Upper lobe of left lung (tissue), 6 donors: ENCODE data around the gene BCL2L14. TPM values are rescaled to one million over a fixed set of nuclear protein-coding genes. Genes with fewer than 3 reads are reported as not detected.

ENCODE experiments used
- ATAC-seq, 2 donors: fragments of 200-7000 bp; cut with Tn5 transposase; one replicate each; pipeline ENCODE4 v1.9.1; 2022; ENCODE audit warnings: mild to moderate bottlenecking in 2 of 2, moderate library complexity in 2 of 2; ENCODE audit not compliant: low FRiP score in 2 of 2
- DNase-seq, 2 donors: peaks; one replicate each; pipeline ENCODE4 v3.0.0-alpha.2; 2019 to 2020
- H3K27ac ChIP-seq, 4 donors: fragments of 200-600 bp; sonication (generic); one replicate each; pipeline ENCODE4 v1.5.1; 2016 to 2019
- H3K27me3 ChIP-seq, 4 donors: fragments of 200-600 bp; sonication (generic); one replicate each; pipeline ENCODE4 v1.5.1; 2017 to 2019
- H3K36me3 ChIP-seq, 4 donors: fragments of 200-600 bp; sonication (generic); one replicate each; pipeline ENCODE4 v1.5.1; 2016 to 2019
- H3K4me1 ChIP-seq, 4 donors: fragments of 200-600 bp; sonication (generic); one replicate each; pipeline ENCODE4 v1.5.1; 2018 to 2019
- H3K4me3 ChIP-seq, 4 donors: fragments of 200-600 bp; sonication (generic); one replicate each; pipeline ENCODE4 v1.5.1; 2017 to 2019; ENCODE audit warnings: mild to moderate bottlenecking in 2 of 4, moderate library complexity in 1 of 4
- H3K9me3 ChIP-seq, 4 donors: fragments of 200-600 bp; sonication (generic); one replicate each; pipeline ENCODE4 v1.5.1; 2018 to 2019
- EP300 ChIP-seq, 4 donors: sonication (generic); formaldehyde crosslinking; IDR thresholded peaks; one replicate each; pipeline ENCODE4 v1.5.1; 2017; ENCODE audit warnings: antibody characterized with exemption in 4 of 4, control low read depth in 2 of 4
- POLR2A ChIP-seq, 4 donors: fragments of 450-650 bp; IDR thresholded peaks; one replicate each; pipeline ENCODE4 v1.5.1; 2016 to 2017; ENCODE audit warnings: antibody characterized with exemption in 4 of 4, mild to moderate bottlenecking in 2 of 4
- POLR2AphosphoS5 ChIP-seq, 2 donors: sonication (generic); formaldehyde crosslinking; IDR thresholded peaks; one replicate each; pipeline ENCODE4 v1.5.1; 2017; ENCODE audit warnings: antibody characterized with exemption in 2 of 2
- WGBS, 2 donors: methylation state at CpG; one replicate each; pipeline ENCODE4 v1.1.5; 2017 to 2018; 5-methylcytosine and 5-hydroxymethylcytosine counted together
- total RNA-seq, 6 donors: library from RNA; depleted of rRNA in 4 of 6; stranded (reverse); fragments of >200 nt in 4 of 6; gene quantifications; one replicate each; pipeline versions ENCODE4 v1.1.0 to v1.2.1, GENCODE V29; 2016 to 2021
- TF ChIP-seq, protein P1 (sequence below), 6 experiments: fragments of 450-650 bp in 4 of 6; fragments of 200-600 bp in 2 of 6; sonication (generic) in 2 of 6; IDR thresholded peaks; one replicate each; pipeline ENCODE4 v1.5.1; 2016 to 2019; ENCODE audit warnings: antibody characterized with exemption in 6 of 6
- donor health status: DM: no; HTN: no; CAD: no; lungs with moderate emphysema.
- donor health status: DM: no; HTN: yes; CAD: no; lungs with severe emphysema.

Gene BCL2L14
- total RNA-seq, 6 donors from 2014 or later, result 0.57 to 4.6 (median 1.8) TPM; not detected in 1

DNA sequence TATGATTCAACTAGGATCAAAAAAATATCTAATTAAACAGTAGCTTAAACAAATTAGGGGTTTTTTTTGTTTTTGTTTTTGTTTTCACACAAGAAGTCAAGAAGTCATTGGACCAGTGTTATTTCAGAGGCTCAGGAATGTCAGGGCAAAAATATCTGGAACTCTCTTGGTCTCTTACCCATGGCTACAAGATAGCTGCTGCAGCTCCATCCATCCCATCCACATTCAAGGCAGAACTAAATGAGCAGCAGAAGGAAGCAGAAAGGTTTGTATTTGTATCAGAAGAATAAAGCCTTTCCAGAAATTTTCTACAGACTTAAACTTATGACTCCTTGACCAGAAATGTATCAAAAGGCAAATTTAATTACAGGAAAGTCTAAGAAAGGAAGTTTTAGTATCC, 33.8 kb upstream of the BCL2L14 start:
- H3K9me3 ChIP-seq, result no peaks in the 10 kb centered on the region
- no peaks in the 10 kb centered on the region for H3K36me3 ChIP-seq
- no peaks in the 10 kb centered on the region for H3K27me3 ChIP-seq
- H3K4me3 ChIP-seq, result no peak overlapping the region
- DNase-seq (no peak), ATAC-seq (no peak)
- H3K4me1 ChIP-seq, result peaks cover 4 to 11% (median 7%) of the 10 kb centered on the region in 4 donors
- TF ChIP-seq EP300 (IDR thresholded peaks at IDR 0.05) (no peak), POLR2A (IDR thresholded peaks at IDR 0.05) (no peak), POLR2AphosphoS5 (IDR thresholded peaks at IDR 0.05) (no peak)
- TF ChIP-seq, protein P1, sequence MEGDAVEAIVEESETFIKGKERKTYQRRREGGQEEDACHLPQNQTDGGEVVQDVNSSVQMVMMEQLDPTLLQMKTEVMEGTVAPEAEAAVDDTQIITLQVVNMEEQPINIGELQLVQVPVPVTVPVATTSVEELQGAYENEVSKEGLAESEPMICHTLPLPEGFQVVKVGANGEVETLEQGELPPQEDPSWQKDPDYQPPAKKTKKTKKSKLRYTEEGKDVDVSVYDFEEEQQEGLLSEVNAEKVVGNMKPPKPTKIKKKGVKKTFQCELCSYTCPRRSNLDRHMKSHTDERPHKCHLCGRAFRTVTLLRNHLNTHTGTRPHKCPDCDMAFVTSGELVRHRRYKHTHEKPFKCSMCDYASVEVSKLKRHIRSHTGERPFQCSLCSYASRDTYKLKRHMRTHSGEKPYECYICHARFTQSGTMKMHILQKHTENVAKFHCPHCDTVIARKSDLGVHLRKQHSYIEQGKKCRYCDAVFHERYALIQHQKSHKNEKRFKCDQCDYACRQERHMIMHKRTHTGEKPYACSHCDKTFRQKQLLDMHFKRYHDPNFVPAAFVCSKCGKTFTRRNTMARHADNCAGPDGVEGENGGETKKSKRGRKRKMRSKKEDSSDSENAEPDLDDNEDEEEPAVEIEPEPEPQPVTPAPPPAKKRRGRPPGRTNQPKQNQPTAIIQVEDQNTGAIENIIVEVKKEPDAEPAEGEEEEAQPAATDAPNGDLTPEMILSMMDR (IDR thresholded peaks at IDR 0.05), result no peak
- no peak overlapping the region for H3K27ac ChIP-seq

DNA sequence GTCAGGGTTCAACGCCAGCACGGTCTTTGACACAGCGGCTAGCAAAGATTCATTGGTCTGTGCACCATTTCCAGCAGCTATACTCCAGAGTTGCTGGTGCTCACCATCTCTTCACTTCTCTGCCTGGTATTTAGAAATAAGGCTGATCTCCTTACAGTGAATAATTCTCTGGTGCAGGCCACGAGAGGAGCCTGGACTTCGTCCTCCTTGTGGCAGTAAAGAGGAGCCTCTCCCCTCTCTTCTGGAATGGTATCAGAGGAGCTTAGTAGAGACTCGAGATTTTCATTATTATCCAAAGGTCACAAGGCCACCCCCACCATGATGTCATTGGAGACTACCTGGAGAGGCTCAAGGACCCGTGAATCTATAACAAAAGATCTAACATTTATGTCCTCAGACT, 30.8 kb upstream of the BCL2L14 start:
- DNase-seq (no peak), ATAC-seq (no peak)
- no peaks in the 10 kb centered on the region for H3K27me3 ChIP-seq
- H3K36me3 ChIP-seq, result no peaks in the 10 kb centered on the region
- no peak overlapping the region for H3K4me3 ChIP-seq
- H3K9me3 ChIP-seq, result no peaks in the 10 kb centered on the region
- WGBS, 2 donors, result 86 to 87% methylated on average over 7 of the region's 7 CpGs
- no peak overlapping the region for H3K27ac ChIP-seq
- TF ChIP-seq POLR2AphosphoS5 (IDR thresholded peaks at IDR 0.05) (no peak), POLR2A (IDR thresholded peaks at IDR 0.05) (no peak), EP300 (IDR thresholded peaks at IDR 0.05) (no peak)
- TF ChIP-seq, protein P1 (IDR thresholded peaks at IDR 0.05), result no peak
- no peaks in the 10 kb centered on the region for H3K4me1 ChIP-seq

DNA sequence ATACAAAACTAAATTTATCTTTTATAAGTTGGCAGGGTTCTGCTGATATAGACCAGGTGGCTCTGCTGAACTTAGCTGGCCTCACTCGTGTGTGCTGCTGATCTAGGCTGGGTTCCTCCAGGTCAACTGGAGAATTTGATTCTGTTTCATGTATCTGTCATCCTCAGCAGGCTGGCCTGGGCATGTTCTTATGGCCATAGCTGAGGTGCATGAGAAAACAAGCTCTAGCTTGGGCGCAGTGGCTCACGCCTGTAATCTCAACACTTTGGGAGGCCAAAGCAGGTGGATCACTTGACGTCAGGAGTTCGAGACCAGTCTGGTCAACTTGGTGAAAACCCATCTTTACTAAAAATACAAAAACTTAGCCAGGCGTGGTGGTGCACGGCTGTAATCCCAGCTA, 24.3 kb upstream of the BCL2L14 start:
- H3K36me3 ChIP-seq, result no peaks in the 10 kb centered on the region
- no peaks in the 10 kb centered on the region for H3K4me1 ChIP-seq
- no peak overlapping the region for H3K27ac ChIP-seq
- no peak overlapping the region for H3K4me3 ChIP-seq
- TF ChIP-seq POLR2AphosphoS5 (IDR thresholded peaks at IDR 0.05), result no peak
- TF ChIP-seq, protein P1 (IDR thresholded peaks at IDR 0.05), result no peak
- DNase-seq (no peak), ATAC-seq (no peak)
- no peaks in the 10 kb centered on the region for H3K9me3 ChIP-seq
- 91 to 97% methylated on average over 2 to 7 of the region's 7 CpGs for WGBS, 2 donors
- no peaks in the 10 kb centered on the region for H3K27me3 ChIP-seq

DNA sequence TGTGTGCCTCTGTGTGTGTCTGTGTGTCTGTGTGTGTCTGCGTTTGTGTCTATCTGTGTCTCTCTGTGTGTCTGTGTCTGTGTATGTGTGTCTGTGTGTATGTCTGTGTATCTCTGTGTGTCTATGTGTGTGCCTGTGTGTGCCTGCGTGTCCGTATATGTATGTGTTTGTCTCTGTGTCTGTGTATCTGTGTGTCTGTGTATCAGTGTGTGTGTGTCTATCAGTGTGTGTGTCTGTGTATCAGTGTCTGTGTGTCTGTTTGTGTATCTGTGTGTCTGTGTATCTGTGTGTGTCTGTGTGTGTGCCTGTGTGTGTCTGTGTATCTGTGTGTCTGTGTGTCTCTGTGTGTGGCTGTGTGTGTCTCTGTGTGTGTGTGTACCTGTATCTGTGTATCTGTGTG, 23.1 kb upstream of the BCL2L14 start:
- ATAC-seq (peak in 1 of 2 donors; percentile 28), DNase-seq (no peak)
- Histone ChIP-seq H3K9me3 (no peaks in the 10 kb centered on the region), H3K4me1 (no peaks in the 10 kb centered on the region), H3K27me3 (no peaks in the 10 kb centered on the region), H3K27ac (no peak overlapping the region), H3K36me3 (no peaks in the 10 kb centered on the region), H3K4me3 (no peak overlapping the region)
- TF ChIP-seq EP300 (IDR thresholded peaks at IDR 0.05) (no peak), POLR2AphosphoS5 (IDR thresholded peaks at IDR 0.05) (no peak), POLR2A (IDR thresholded peaks at IDR 0.05) (no peak)
- TF ChIP-seq, protein P1 (IDR thresholded peaks at IDR 0.05), result no peak
- WGBS, 2 donors, result 92 to 98% methylated on average over 3 of the region's 3 CpGs

DNA sequence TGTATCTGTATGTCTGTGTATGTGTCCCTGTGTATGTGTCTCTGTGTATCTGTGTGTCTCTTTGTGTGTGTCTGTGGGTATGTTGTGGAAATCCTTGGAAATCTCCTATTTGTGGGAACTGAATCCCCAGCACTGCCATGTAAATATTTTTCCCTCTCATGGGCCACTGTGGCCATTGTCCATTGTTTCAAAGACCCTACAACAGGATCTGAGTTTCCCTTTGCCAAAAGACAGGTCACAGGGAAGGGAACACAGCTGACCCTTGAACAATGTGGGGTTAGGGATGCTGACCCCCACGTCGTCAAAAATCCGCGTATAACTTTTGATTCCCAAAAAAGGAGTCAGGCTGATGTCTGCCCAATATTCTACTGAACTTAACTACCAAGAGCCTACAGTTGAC, 22.5 kb upstream of the BCL2L14 start:
- DNase-seq (no peak), ATAC-seq (no peak)
- Histone ChIP-seq H3K27me3 (no peaks in the 10 kb centered on the region), H3K4me1 (no peaks in the 10 kb centered on the region), H3K9me3 (no peaks in the 10 kb centered on the region), H3K4me3 (no peak overlapping the region), H3K27ac (no peak overlapping the region), H3K36me3 (no peaks in the 10 kb centered on the region)
- TF ChIP-seq POLR2AphosphoS5 (IDR thresholded peaks at IDR 0.05) (no peak), POLR2A (IDR thresholded peaks at IDR 0.05) (no peak), EP300 (IDR thresholded peaks at IDR 0.05) (no peak)
- TF ChIP-seq, protein P1 (IDR thresholded peaks at IDR 0.05), result no peak
- 54 to 64% methylated on average over 4 of the region's 4 CpGs for WGBS, 2 donors
